Keratinocyte (primary cell): Measurements from ENCODE around the gene OR4B1. TPM values are rescaled to one million over a fixed set of nuclear protein-coding genes. Genes with fewer than 3 reads are reported as not detected.

Experiments used
- DNase-seq: peaks from one replicate; pipeline ENCODE4 v3.0.0-alpha.2; 2011; ENCODE audit warnings: low read depth, missing footprints, low spot score
- FAIRE-seq: peaks from 2 replicates; lab custom pipeline; 2011; peaks lifted over from hg19 to GRCh38; lab: Jason Lieb, UNC
- H2AFZ ChIP-seq: 2 replicates; pipeline ENCODE4 v1.6.0; 2012; ENCODE audit warnings: low read length, control low read depth, inconsistent platforms; ENCODE audit not compliant: control insufficient read depth
- H3K27ac ChIP-seq: 2 replicates; pipeline ENCODE4 v1.5.1; 2011; ENCODE audit warnings: low read length; ENCODE audit not compliant: control insufficient read depth, insufficient read depth
- H3K27me3 ChIP-seq: 3 replicates; pipeline ENCODE4 v1.6.0; 2011; ENCODE audit warnings: low read length; ENCODE audit not compliant: control insufficient read depth, insufficient read depth; ENCODE audit errors: extremely low read depth
- H3K36me3 ChIP-seq, 2 experiments: 2 replicates in 1 of 2; 3 replicates in 1 of 2; pipeline ENCODE4 v1.5.1; 2011; ENCODE audit warnings: low read length in 2 of 2, mild to moderate bottlenecking in 1 of 2; ENCODE audit not compliant: control insufficient read depth in 2 of 2, insufficient read depth in 2 of 2; ENCODE audit errors: extremely low read depth in 1 of 2
- H3K4me1 ChIP-seq: 3 replicates; pipeline ENCODE4 v1.5.1; 2011; ENCODE audit warnings: low read length; ENCODE audit not compliant: control insufficient read depth, insufficient read depth; ENCODE audit errors: extremely low read depth
- H3K4me2 ChIP-seq: 3 replicates; pipeline ENCODE4 v1.6.0; 2011; ENCODE audit warnings: low read depth, low read length; ENCODE audit not compliant: control insufficient read depth, insufficient read depth; ENCODE audit errors: extremely low read depth
- H3K4me3 ChIP-seq, 3 experiments: fragments of 200-600 bp in 1 of 3; sonication (generic) in 1 of 3; 2 replicates in 2 of 3; 3 replicates in 1 of 3; pipeline ENCODE4 v1.5.1; 2011 to 2016; ENCODE audit warnings: low read length in 3 of 3, mild to moderate bottlenecking in 3 of 3, control low read depth in 2 of 3, inconsistent platforms in 1 of 3, low read depth in 1 of 3, mixed read lengths in 1 of 3, mixed run types in 1 of 3, moderate library complexity in 1 of 3; ENCODE audit not compliant: control insufficient read depth in 2 of 3, insufficient read depth in 2 of 3; ENCODE audit errors: extremely low read depth in 1 of 3
- H3K79me2 ChIP-seq: 2 replicates; pipeline ENCODE4 v1.6.0; 2012; ENCODE audit warnings: low read length; ENCODE audit not compliant: control insufficient read depth, insufficient read depth
- H3K9ac ChIP-seq: 3 replicates; pipeline ENCODE4 v1.6.0; 2011; ENCODE audit warnings: low read length; ENCODE audit not compliant: control insufficient read depth, insufficient read depth; ENCODE audit errors: extremely low read depth
- H3K9me1 ChIP-seq: 3 replicates; pipeline ENCODE4 v1.6.0; 2011; ENCODE audit warnings: low read length; ENCODE audit not compliant: control insufficient read depth, insufficient read depth; ENCODE audit errors: extremely low read depth
- H3K9me3 ChIP-seq: 2 replicates; pipeline ENCODE4 v1.5.1; 2012; ENCODE audit warnings: low read depth, low read length; ENCODE audit not compliant: control insufficient read depth
- H4K20me1 ChIP-seq: 3 replicates; pipeline ENCODE4 v1.6.0; 2011; ENCODE audit warnings: low read length; ENCODE audit not compliant: control insufficient read depth, insufficient read depth; ENCODE audit errors: extremely low read depth
- EZH2 ChIP-seq: IDR thresholded peaks from one replicate; pipeline ENCODE4 v1.6.1; 2012; ENCODE audit warnings: inconsistent platforms, mild to moderate bottlenecking, low read length, moderate library complexity
- dilution Hi-C: fragments of 300-500 bp; cut with MboI; formaldehyde crosslinking; loops from one replicate; pipeline ENCODE4 v1.7.0; 2020; ENCODE audit warnings: low sequenced_read_pairs; ENCODE audit not compliant: extremely low pct_ligation_motif_present
- polyA plus RNA-seq, 5 experiments: library from polyadenylated mRNA; depleted of rRNA in 3 of 5; stranded (reverse) in 3 of 5; stranded (forward) in 1 of 5; unstranded in 1 of 5; fragments of >200 nt; gene quantifications; 1 replicate in 1 of 5; 2 replicates in 3 of 5; 3 replicates in 1 of 5; pipeline versions ENCODE4 v1.2.1 to v1.2.3, GENCODE V29; 2011 to 2012; ENCODE audit warnings: missing spikeins in 2 of 5, low read depth in 1 of 5, low replicate concordance in 1 of 5
- TF ChIP-seq, protein P1 (sequence below), 3 experiments: IDR thresholded peaks in 1 of 3; conservative IDR thresholded peaks in 1 of 3; optimal IDR thresholded peaks in 1 of 3; 2 replicates in 2 of 3; 3 replicates in 1 of 3; pipeline versions ENCODE3 to v1.5.1; 2011; ENCODE audit warnings: low read length in 3 of 3, mild to moderate bottlenecking in 3 of 3, moderate library complexity in 2 of 3, control low read depth in 1 of 3, inconsistent platforms in 1 of 3; ENCODE audit not compliant: insufficient read depth in 2 of 3; ENCODE audit errors: extremely low read depth in 1 of 3

The OR4B1 gene
- polyA plus RNA-seq, 1 donor (not counting 4 experiments of a cell fraction or from before 2014, with no cell fraction given): not detected

- Histone ChIP-seq H3K4me1 (no peaks in the 10 kb centered on the region), H3K27me3 (no peaks in the 10 kb centered on the region), H3K4me3 (no peak overlapping the region), H3K36me3 (no peaks in the 10 kb centered on the region), H3K4me2 (no peak overlapping the region), H3K9me3 (no peaks in the 10 kb centered on the region), H3K9ac (no peak overlapping the region), H4K20me1 (no peaks in the 10 kb centered on the region), H3K79me2 (no peaks in the 10 kb centered on the region), H3K9me1 (no peaks in the 10 kb centered on the region), H2AFZ (no peak overlapping the region), H3K27ac (no peak overlapping the region)
- dilution Hi-C loops: no loop called here
- no peak for DNase-seq
- FAIRE-seq: no peak
- no peak for TF ChIP-seq EZH2
- TF ChIP-seq, protein P1, sequence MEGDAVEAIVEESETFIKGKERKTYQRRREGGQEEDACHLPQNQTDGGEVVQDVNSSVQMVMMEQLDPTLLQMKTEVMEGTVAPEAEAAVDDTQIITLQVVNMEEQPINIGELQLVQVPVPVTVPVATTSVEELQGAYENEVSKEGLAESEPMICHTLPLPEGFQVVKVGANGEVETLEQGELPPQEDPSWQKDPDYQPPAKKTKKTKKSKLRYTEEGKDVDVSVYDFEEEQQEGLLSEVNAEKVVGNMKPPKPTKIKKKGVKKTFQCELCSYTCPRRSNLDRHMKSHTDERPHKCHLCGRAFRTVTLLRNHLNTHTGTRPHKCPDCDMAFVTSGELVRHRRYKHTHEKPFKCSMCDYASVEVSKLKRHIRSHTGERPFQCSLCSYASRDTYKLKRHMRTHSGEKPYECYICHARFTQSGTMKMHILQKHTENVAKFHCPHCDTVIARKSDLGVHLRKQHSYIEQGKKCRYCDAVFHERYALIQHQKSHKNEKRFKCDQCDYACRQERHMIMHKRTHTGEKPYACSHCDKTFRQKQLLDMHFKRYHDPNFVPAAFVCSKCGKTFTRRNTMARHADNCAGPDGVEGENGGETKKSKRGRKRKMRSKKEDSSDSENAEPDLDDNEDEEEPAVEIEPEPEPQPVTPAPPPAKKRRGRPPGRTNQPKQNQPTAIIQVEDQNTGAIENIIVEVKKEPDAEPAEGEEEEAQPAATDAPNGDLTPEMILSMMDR (optimal IDR thresholded peaks at IDR 0.05 in 1 of 3, IDR thresholded peaks at IDR 0.05 in 1 of 3, conservative IDR thresholded peaks at IDR 0.05 in 1 of 3; ENCODE audit: extremely low read depth in 1 of 3, insufficient read depth in 2 of 3, low read length in 3 of 3): no peak
Measured at GRCh38 chr11:48177661-48178060, 38.9 kb upstream of the OR4B1 start.

DNA sequence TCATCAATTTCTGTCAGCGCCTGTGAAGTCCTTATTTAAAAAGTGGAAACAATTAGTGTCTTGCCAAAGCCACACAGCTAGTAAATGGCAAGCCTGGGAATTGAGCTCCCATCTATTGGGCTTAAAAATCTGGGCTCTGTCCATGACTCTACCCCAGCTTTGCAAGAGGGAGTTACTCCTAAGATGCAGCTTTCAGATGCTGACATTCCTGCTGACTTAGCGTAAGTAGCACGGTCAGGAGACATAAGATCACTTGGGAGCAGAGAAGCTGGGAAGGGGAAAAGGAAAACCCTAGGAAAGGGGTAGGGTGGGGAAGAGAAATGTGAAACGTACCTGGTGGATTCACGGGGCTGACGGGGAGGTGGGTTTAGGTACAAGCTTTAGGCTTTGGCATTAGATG, 36.0 kb upstream of the OR4B1 start:
- Histone ChIP-seq H3K27me3 (no peaks in the 10 kb centered on the region), H2AFZ (no peak overlapping the region), H3K9ac (no peak overlapping the region), H3K9me3 (no peaks in the 10 kb centered on the region), H3K9me1 (no peaks in the 10 kb centered on the region), H3K4me2 (no peak overlapping the region), H3K4me3 (no peak overlapping the region), H3K79me2 (no peaks in the 10 kb centered on the region), H3K27ac (no peak overlapping the region), H3K4me1 (no peaks in the 10 kb centered on the region), H3K36me3 (no peaks in the 10 kb centered on the region), H4K20me1 (no peaks in the 10 kb centered on the region)
- DNase-seq (no peak), FAIRE-seq (no peak)
- dilution Hi-C loops: no loop called here
- no peak for TF ChIP-seq EZH2
- TF ChIP-seq, protein P1 (optimal IDR thresholded peaks at IDR 0.05 in 1 of 3, IDR thresholded peaks at IDR 0.05 in 1 of 3, conservative IDR thresholded peaks at IDR 0.05 in 1 of 3; ENCODE audit: extremely low read depth in 1 of 3, insufficient read depth in 2 of 3, low read length in 3 of 3): no peak
